ENCODE results near the gene STK24.

DNA sequence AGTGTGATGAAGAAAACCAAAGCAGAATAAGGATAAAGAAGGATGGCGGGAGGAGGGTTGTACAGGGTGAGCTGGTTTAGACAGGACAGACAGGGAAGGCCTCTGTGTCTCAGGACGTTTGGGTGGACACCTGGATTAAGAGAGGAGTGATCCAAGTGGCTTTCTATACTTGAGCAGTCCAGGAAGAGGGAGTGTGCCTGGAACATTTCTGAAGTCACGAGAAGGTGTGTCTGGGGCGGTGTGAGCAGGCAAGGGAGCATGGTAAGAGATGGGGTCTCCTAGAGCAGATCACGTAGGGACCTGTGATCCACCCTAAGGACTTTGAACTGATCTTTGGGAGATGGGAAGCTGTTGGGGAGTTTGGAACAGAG, 15.4 kb upstream of the STK24 start:
- TF ChIP-seq, protein P1, sequence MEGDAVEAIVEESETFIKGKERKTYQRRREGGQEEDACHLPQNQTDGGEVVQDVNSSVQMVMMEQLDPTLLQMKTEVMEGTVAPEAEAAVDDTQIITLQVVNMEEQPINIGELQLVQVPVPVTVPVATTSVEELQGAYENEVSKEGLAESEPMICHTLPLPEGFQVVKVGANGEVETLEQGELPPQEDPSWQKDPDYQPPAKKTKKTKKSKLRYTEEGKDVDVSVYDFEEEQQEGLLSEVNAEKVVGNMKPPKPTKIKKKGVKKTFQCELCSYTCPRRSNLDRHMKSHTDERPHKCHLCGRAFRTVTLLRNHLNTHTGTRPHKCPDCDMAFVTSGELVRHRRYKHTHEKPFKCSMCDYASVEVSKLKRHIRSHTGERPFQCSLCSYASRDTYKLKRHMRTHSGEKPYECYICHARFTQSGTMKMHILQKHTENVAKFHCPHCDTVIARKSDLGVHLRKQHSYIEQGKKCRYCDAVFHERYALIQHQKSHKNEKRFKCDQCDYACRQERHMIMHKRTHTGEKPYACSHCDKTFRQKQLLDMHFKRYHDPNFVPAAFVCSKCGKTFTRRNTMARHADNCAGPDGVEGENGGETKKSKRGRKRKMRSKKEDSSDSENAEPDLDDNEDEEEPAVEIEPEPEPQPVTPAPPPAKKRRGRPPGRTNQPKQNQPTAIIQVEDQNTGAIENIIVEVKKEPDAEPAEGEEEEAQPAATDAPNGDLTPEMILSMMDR (conservative IDR thresholded peaks at IDR 0.05 in 1 of 2, IDR thresholded peaks at IDR 0.05 in 1 of 2; ENCODE audit: low read depth in 1 of 2, low read length in 2 of 2): no peak
- no peak for TF ChIP-seq EZH2 (IDR thresholded peaks at IDR 0.05; ENCODE audit: low read length, missing control alignments)
